AG04450 (cell line): ENCODE data around the gene KNL1. TPM values are rescaled to one million over a fixed set of nuclear protein-coding genes. Genes with fewer than 3 reads are reported as not detected.
"Not testable (repeated sequence)": the region's sequence is repeated elsewhere in the genome, so short reads cannot be mapped to it uniquely, and the experiment has no call there.

Experiments used
- CTCF ChIA-PET: fragments of 300-600, 350-600 bp; formaldehyde crosslinking; extraction: SDS; loops from one replicate; lab custom pipeline; 2022; ENCODE audit warnings: antibody characterized with exemption, inconsistent platforms; lab: Charles Lee
- POLR2A ChIA-PET: fragments of 350-600 bp; formaldehyde crosslinking; extraction: SDS; loops from one replicate; lab custom pipeline; 2021; ENCODE audit warnings: antibody characterized with exemption, inconsistent platforms; lab: Yijun Ruan, JAX
- DNase-seq: peaks from one replicate; pipeline ENCODE4 v3.0.0-alpha.2; 2011; ENCODE audit warnings: low read depth, low spot score
- H3K27ac ChIP-seq: one replicate; pipeline ENCODE4 v1.5.1; 2012; ENCODE audit warnings: low read depth, low read length, control low read depth
- H3K27me3 ChIP-seq: one replicate; pipeline ENCODE4 v1.6.0; 2012; ENCODE audit warnings: low read length; ENCODE audit not compliant: control insufficient read depth, insufficient read depth
- H3K4me3 ChIP-seq: 2 replicates; pipeline ENCODE4 v1.5.1; 2011; ENCODE audit warnings: mild to moderate bottlenecking, low read depth, low read length, control low read depth
- H3K9me3 ChIP-seq: 2 replicates; pipeline ENCODE4 v1.5.1; 2012; ENCODE audit warnings: low read length; ENCODE audit not compliant: control insufficient read depth, insufficient read depth
- polyA plus RNA-seq: library from polyadenylated mRNA; depleted of rRNA; stranded (reverse); fragments of >200 nt; gene quantifications from 2 replicates; pipeline ENCODE4 v1.2.3, GENCODE V29; 2011
- TF ChIP-seq, protein P1 (sequence below): IDR thresholded peaks from 2 replicates; pipeline ENCODE4 v1.5.1; 2011; ENCODE audit warnings: low read depth, low read length, control low read depth, inconsistent platforms

The KNL1 gene
- polyA plus RNA-seq, 1 experiment: 5.6 TPM

DNA sequence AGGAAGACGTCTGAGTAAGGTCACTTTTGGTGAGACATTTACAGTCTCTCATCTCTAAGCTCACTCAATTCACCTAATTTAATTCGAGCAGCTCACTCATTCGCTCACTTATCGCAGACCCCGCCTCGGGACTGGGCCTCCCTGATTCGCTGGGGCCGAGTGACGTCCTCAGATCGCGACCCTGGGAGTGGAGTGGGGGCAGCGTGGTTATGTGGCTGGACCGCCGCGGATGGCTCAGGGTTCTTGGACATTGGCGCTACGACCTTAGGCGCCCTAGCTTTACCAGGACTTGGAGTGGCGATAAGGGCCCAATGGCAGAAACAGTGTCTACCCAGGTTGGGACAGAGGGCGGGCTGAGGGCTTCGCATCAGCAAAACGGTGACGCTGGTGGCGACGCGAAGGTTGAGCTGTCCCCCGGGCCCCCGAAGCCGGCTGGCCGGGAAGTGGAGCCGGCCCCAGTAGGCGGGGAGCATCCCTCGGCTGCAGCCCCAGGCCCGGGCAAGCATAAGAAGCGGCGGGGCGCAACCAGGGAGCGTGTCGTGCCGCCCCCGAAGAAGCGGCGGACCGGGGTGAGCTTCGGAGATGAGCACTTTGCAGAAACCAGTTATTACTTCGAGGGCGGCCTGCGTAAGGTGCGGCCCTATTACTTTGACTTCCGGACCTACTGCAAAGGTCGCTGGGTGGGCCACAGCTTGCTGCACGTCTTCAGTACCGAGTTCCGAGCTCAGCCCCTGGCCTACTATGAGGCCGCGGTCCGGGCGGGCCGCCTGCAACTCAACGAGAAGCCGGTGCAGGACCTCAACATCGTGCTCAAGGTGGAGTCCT, 24.7 kb upstream of the KNL1 start, which contains the start of gene RPUSD2:
RPUSD2 (plus strand) TSS at position 171 of the 825 bp plus-strand sequence; CDS start at position 210, 39 bp downstream.
- POLR2A ChIA-PET: interaction anchor here (0.6 to 1.5 kb wide), 5 partner anchors 10 to 325 kb away, joined by 3 to 6 read pairs (median 4); partner anchors contain the start of genes RAD51 and VPS18

DNA sequence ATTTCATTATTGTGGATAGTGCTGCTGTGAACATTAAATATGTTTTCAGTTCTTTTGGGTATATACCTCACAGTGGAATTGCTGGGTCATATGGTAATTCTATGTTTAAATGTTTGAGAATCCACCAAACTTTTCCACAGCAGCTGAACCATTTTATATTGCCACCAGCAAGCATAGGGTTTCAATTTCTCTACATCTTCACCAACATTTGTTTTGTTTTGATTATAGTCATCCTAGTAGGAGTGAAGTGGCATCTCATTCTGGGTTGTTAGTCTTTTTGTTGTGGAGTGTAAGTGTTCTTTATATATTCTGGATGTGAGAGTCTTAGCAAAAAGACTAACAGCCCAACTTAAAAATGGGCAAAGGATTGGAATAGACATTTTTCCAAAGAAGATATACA, 18.9 kb upstream of the KNL1 start:
- Histone ChIP-seq H3K27ac (no peak overlapping the region), H3K27me3 (no peaks in the 10 kb centered on the region), H3K4me3 (no peak overlapping the region), H3K9me3 (0 out of 2 replicates have a peak, but pooled peaks cover 3% of the 10 kb centered on the region)
- no peak for DNase-seq
- TF ChIP-seq, protein P1, sequence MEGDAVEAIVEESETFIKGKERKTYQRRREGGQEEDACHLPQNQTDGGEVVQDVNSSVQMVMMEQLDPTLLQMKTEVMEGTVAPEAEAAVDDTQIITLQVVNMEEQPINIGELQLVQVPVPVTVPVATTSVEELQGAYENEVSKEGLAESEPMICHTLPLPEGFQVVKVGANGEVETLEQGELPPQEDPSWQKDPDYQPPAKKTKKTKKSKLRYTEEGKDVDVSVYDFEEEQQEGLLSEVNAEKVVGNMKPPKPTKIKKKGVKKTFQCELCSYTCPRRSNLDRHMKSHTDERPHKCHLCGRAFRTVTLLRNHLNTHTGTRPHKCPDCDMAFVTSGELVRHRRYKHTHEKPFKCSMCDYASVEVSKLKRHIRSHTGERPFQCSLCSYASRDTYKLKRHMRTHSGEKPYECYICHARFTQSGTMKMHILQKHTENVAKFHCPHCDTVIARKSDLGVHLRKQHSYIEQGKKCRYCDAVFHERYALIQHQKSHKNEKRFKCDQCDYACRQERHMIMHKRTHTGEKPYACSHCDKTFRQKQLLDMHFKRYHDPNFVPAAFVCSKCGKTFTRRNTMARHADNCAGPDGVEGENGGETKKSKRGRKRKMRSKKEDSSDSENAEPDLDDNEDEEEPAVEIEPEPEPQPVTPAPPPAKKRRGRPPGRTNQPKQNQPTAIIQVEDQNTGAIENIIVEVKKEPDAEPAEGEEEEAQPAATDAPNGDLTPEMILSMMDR: no peak
- POLR2A ChIA-PET: no interaction called here
- CTCF ChIA-PET: interaction anchor here (0.7 kb wide), 1 partner anchor 15 kb away, joined by 4 read pairs; no protein-coding TSS in a partner anchor

More for the DNA sequence above, 24.7 kb upstream of the KNL1 start, which contains the start of gene RPUSD2:
- Histone ChIP-seq H3K4me3 (peak within 1 kb of the TSS; percentile 98), H3K27ac (peak within 1 kb of the TSS; percentile 80), H3K27me3 (no peaks in the 10 kb centered on the region), H3K9me3 (no peaks in the 10 kb centered on the region; the same call in 1 of the 2 replicates)
- peak; percentile 48 for DNase-seq
- TF ChIP-seq, protein P1: no peak
- CTCF ChIA-PET: interaction anchor here (0.8 to 1.7 kb wide), 4 partner anchors 20 to 324 kb away, joined by 3 to 10 read pairs (median 6); no protein-coding TSS in a partner anchor

DNA sequence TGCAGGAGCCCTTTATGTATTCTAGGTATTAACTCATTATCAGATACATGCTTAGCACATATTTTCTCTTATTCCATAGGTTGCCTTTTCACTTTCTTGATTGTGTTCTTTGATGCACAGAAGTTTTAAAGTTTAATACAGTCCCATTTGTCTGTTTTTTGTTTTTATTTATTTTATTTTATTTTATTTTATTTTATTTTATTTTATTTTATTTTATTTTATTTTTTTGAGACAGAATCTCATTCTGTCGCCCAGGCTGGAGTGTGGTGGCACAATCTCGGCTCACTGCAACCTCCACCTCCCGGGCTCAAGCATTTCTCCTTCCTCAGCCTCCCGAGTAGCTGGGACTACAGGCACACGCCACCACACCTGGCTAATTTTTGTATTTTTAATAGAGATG, 17.1 kb upstream of the KNL1 start:
- H3K9me3 ChIP-seq, H3K27me3 ChIP-seq, DNase-seq, POLR2A ChIA-PET, H3K27ac ChIP-seq, H3K4me3 ChIP-seq: not testable (repeated sequence)
- CTCF ChIA-PET: interaction anchor here (0.5 to 1.1 kb wide), 2 partner anchors 13 to 430 kb away, joined by 3 to 5 read pairs; no protein-coding TSS in a partner anchor

DNA sequence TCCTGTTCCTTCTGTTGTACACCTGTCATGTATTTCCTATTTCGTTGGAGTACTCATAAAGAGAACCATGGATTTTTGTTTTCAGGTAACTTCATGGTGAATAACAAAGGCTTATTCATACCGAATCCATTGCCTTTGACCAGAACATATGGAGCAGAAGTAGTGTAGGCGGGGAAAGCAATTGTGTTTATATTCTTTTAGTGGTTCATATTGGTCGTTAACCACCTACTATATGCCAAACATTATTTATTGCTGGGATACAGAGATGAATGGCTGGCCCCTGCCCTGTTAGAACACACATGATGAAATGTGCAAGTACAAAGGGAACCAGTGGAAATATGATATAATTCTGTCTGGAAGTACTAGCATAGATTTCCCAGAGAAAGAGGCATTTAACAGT, 15.2 kb upstream of the KNL1 start:
- CTCF ChIA-PET: no interaction called here
- TF ChIP-seq, protein P1: no peak

DNA sequence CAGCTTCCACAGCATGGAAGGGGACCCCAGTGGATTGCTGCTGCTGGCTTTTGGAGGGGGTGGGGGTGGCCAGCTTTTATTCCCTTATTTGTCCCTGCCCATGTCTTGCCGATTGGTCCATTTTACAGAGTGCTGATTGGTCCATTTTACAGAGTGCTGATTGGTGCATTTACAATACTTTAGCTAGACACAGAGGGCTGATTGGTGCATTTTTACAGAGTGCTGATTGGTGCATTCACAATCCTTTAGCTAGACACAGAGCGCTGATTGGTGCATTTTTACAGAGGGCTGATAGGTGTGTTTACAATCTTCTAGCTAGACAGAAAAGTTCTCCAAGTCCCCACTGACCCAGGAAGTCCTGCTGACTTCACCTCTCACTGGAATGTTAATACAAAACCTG, 12.3 kb upstream of the KNL1 start:
- DNase-seq, H3K4me3 ChIP-seq, POLR2A ChIA-PET, H3K9me3 ChIP-seq, H3K27me3 ChIP-seq, H3K27ac ChIP-seq: not testable (repeated sequence)
- CTCF ChIA-PET: interaction anchor here (2.2 kb wide), 1 partner anchor 8 kb away, joined by 17 read pairs; no protein-coding TSS in a partner anchor

More for the DNA sequence above, 15.2 kb upstream of the KNL1 start:
- Histone ChIP-seq H3K4me3 (no peak overlapping the region), H3K9me3 (0 out of 2 replicates have a peak, but pooled peaks cover 3% of the 10 kb centered on the region), H3K27me3 (no peaks in the 10 kb centered on the region), H3K27ac (no peak overlapping the region)
- DNase-seq: no peak
- POLR2A ChIA-PET: interaction anchor here (1.4 kb wide), 1 partner anchor 9 kb away, joined by 3 read pairs; no protein-coding TSS in a partner anchor
